ENCODE data around the gene CRIM1.

The CRIM1 gene

GRCh38 chr2:36577884-36578283, 222.3 kb downstream of the CRIM1 start:
- TF ChIP-seq, protein P1, sequence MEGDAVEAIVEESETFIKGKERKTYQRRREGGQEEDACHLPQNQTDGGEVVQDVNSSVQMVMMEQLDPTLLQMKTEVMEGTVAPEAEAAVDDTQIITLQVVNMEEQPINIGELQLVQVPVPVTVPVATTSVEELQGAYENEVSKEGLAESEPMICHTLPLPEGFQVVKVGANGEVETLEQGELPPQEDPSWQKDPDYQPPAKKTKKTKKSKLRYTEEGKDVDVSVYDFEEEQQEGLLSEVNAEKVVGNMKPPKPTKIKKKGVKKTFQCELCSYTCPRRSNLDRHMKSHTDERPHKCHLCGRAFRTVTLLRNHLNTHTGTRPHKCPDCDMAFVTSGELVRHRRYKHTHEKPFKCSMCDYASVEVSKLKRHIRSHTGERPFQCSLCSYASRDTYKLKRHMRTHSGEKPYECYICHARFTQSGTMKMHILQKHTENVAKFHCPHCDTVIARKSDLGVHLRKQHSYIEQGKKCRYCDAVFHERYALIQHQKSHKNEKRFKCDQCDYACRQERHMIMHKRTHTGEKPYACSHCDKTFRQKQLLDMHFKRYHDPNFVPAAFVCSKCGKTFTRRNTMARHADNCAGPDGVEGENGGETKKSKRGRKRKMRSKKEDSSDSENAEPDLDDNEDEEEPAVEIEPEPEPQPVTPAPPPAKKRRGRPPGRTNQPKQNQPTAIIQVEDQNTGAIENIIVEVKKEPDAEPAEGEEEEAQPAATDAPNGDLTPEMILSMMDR (IDR thresholded peaks at IDR 0.05; ENCODE audit: low read depth, low read length, missing control alignments): no peak
- no peak for DNase-seq
- Histone ChIP-seq H3K4me3 (ENCODE audit: low read depth, low read length) (no peak overlapping the region), H3K27me3 (replicated peaks) (no peaks in the 10 kb centered on the region), H3K27ac (no peak overlapping the region), H3K36me3 (replicated peaks) (peaks cover 45% of the 10 kb centered on the region)
- in situ Hi-C loops (cut with HindIII; ENCODE audit: low pct_ligation_motif_present, low sequenced_read_pairs): no loop called here

GRCh38 chr2:36578343-36579296, 223.0 kb downstream of the CRIM1 start:
- in situ Hi-C loops (cut with HindIII; ENCODE audit: low pct_ligation_motif_present, low sequenced_read_pairs): no loop called here
- TF ChIP-seq, protein P1 (IDR thresholded peaks at IDR 0.05; ENCODE audit: low read depth, low read length, missing control alignments): no peak
- H3K27ac ChIP-seq: no peak overlapping the region
- no peak for DNase-seq
- H3K36me3 ChIP-seq (replicated peaks): peaks cover 41% of the 10 kb centered on the region
- no peaks in the 10 kb centered on the region for H3K27me3 ChIP-seq (replicated peaks)
- H3K4me3 ChIP-seq (ENCODE audit: low read depth, low read length): no peak overlapping the region

DNA sequence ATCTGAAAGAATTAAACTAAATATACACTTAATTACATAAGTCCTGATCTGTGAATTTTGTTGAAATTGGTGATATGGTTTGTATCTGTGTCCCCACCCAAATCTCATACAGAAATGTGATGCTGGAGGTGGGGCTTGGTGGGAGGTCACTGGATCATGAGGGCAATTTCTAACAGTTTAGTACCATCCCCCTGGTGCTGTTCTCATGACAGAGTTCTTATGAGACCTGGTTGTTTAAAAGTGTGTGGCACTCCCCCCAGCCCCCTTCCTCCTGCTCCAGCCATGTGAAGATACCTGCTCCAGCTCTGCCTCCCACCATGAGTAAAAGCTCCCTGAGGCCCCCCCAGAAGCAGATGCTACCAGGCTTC, 223.7 kb downstream of the CRIM1 start:
- Histone ChIP-seq H3K4me3 (ENCODE audit: low read depth, low read length) (no peak overlapping the region), H3K27me3 (replicated peaks) (no peaks in the 10 kb centered on the region), H3K27ac (no peak overlapping the region), H3K36me3 (replicated peaks) (peaks cover 41% of the 10 kb centered on the region)
- TF ChIP-seq, protein P1 (IDR thresholded peaks at IDR 0.05; ENCODE audit: low read depth, low read length, missing control alignments): no peak
- no peak for DNase-seq
- in situ Hi-C loops (cut with HindIII; ENCODE audit: low pct_ligation_motif_present, low sequenced_read_pairs): no loop called here

- H3K36me3 ChIP-seq (replicated peaks): peaks cover 37% of the 10 kb centered on the region
- H3K4me3 ChIP-seq (ENCODE audit: low read depth, low read length): no peak overlapping the region
- no peak for DNase-seq
- H3K27me3 ChIP-seq (replicated peaks): no peaks in the 10 kb centered on the region
- no peak overlapping the region for H3K27ac ChIP-seq
- TF ChIP-seq, protein P1 (IDR thresholded peaks at IDR 0.05; ENCODE audit: low read depth, low read length, missing control alignments): no peak
- in situ Hi-C loops (cut with HindIII; ENCODE audit: low pct_ligation_motif_present, low sequenced_read_pairs): no loop called here
Measured at GRCh38 chr2:36582538-36582937, 227.0 kb downstream of the CRIM1 start.

DNA sequence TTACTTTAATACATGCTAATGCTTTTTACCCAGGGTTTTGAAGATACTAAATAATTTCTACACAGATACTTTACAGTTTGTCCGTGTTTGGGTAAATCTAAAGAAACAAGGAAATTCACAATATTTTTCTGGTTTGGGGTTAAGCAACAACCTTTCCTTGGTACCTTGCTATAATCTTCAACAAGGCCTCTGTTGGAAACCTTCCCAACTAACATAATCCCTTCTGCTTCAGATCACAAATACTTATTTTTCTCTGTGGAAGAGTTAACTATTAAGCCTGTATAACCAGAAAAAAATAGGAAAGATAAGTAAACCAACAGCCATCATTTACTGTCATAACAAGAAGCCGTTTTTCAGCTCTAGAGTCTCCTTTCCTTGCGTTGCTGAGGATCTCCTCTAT, 227.4 kb downstream of the CRIM1 start:
- in situ Hi-C loops (cut with HindIII; ENCODE audit: low pct_ligation_motif_present, low sequenced_read_pairs): no loop called here
- TF ChIP-seq, protein P1 (IDR thresholded peaks at IDR 0.05; ENCODE audit: low read depth, low read length, missing control alignments): no peak
- no peak overlapping the region for H3K27ac ChIP-seq
- no peak for DNase-seq
- no peak overlapping the region for H3K4me3 ChIP-seq (ENCODE audit: low read depth, low read length)
- H3K36me3 ChIP-seq (replicated peaks): peaks cover 33% of the 10 kb centered on the region
- no peaks in the 10 kb centered on the region for H3K27me3 ChIP-seq (replicated peaks)
